ENCODE results near the gene PCSK6.

DNA sequence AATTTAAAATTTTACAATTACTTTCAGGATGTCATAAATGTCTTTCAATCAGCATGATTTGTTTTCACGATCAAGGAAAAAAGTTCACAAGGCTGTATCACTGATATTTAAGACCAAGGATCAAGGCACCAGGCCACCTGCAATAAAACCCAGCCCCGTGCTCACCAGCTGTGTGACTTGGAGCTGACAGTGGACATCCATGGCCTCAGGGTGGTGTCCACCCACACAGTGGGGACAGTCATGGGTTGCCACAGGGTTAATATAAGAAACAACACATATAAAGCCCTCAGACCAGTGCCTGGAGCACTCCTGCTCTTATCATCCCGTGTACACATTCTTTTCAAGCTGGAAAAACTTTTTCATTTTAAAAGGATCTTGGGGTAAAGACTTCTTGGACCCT lies 56.5 kb downstream of the PCSK6 start:
- no peak for TF ChIP-seq YY1 (IDR thresholded peaks at IDR 0.05; ENCODE audit: low read depth)
- no peak for TF ChIP-seq TEAD4 (IDR thresholded peaks at IDR 0.05)
- TF ChIP-seq FOXM1 (IDR thresholded peaks at IDR 0.05; ENCODE audit: borderline replicate concordance, low read depth), result no peak
- TF ChIP-seq TAF1 (IDR thresholded peaks at IDR 0.05; ENCODE audit: low read depth), result no peak
- TF ChIP-seq CREB1 (IDR thresholded peaks at IDR 0.05; ENCODE audit: low read depth), result no peak
- TF ChIP-seq EP300 (IDR thresholded peaks at IDR 0.05; ENCODE audit: borderline replicate concordance), result no peak
- TF ChIP-seq, protein P1, sequence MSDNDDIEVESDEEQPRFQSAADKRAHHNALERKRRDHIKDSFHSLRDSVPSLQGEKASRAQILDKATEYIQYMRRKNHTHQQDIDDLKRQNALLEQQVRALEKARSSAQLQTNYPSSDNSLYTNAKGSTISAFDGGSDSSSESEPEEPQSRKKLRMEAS (IDR thresholded peaks at IDR 0.05), result no peak

Measured in Ishikawa (cell line).